Activated CD8-positive, alpha-beta T cell treated with anti-CD3 and anti-CD28 coated beads, Interleukin-2, amount 10 ng/mL, durations not matched to agents 7 days and 5 days (primary cell): ENCODE results near the gene PCDH9. TPM values are rescaled to one million over a fixed set of nuclear protein-coding genes. Genes with fewer than 3 reads are reported as not detected.

Experiments
- ATAC-seq: fragments of 150-1000 bp; cut with Tn5 transposase; one replicate; pipeline ENCODE4 v1.10.0; 2021; ENCODE audit warnings: moderate library complexity
- CTCF ChIA-PET: fragments of 350-600 bp; sonication (Branson Sonifier 250); formaldehyde crosslinking; loops from one replicate; lab custom pipeline; 2021; ENCODE audit warnings: antibody characterized with exemption; lab: Charles Lee
- POLR2A ChIA-PET: fragments of 350-600 bp; sonication (Branson Sonifier 250); formaldehyde crosslinking; loops from one replicate; lab custom pipeline; 2021; ENCODE audit warnings: antibody characterized with exemption; lab: Charles Lee
- DNase-seq: peaks from one replicate; pipeline ENCODE4 v3.0.0-alpha.2; 2020
- H3K27ac Mint-ChIP-seq: one replicate; pipeline ENCODE4 v1.8.0; 2021; ENCODE audit warnings: mild to moderate bottlenecking, mixed read lengths
- H3K27me3 Mint-ChIP-seq: one replicate; pipeline ENCODE4 v1.8.0; 2021; ENCODE audit warnings: low read depth, mixed read lengths
- H3K36me3 Mint-ChIP-seq: one replicate; pipeline ENCODE4 v1.8.0; 2021; ENCODE audit warnings: low read depth, mixed read lengths
- H3K4me1 Mint-ChIP-seq: one replicate; pipeline ENCODE4 v1.8.0; 2021; ENCODE audit warnings: low read depth, mixed read lengths
- H3K4me3 Mint-ChIP-seq: one replicate; pipeline ENCODE4 v1.8.0; 2021; ENCODE audit warnings: mild to moderate bottlenecking, mixed read lengths
- H3K9me3 Mint-ChIP-seq: one replicate; pipeline ENCODE4 v1.8.0; 2022; ENCODE audit warnings: mixed read lengths; ENCODE audit not compliant: insufficient read depth
- total RNA-seq, 2 experiments: library from RNA; stranded (reverse); gene quantifications; one replicate each; pipeline ENCODE4 v1.2.3, GENCODE V29; 2021

Gene PCDH9
- total RNA-seq, 2 experiments from 2014 or later = 0.08 to 0.13 TPM

GRCh38 chr13:66969291-66969690, 260.8 kb downstream of the PCDH9 start:
- H3K27me3 Mint-ChIP-seq = no peaks in the 10 kb centered on the region
- POLR2A ChIA-PET = no interaction called here

GRCh38 chr13:66967811-66968597, 262.1 kb downstream of the PCDH9 start:
- Mint-ChIP-seq H3K9me3 (no peaks in the 10 kb centered on the region), H3K36me3 (no peaks in the 10 kb centered on the region), H3K27ac (no peak overlapping the region), H3K27me3 (no peaks in the 10 kb centered on the region), H3K4me1 (no peaks in the 10 kb centered on the region), H3K4me3 (no peak overlapping the region)
- DNase-seq (no peak), ATAC-seq (no peak)
- ChIA-PET POLR2A (no interaction called here), CTCF (no interaction called here)

More at GRCh38 chr13:66969291-66969690, 260.8 kb downstream of the PCDH9 start:
- DNase-seq = no peak
- CTCF ChIA-PET = no interaction called here
- Mint-ChIP-seq H3K9me3 (no peaks in the 10 kb centered on the region), H3K27ac (no peak overlapping the region), H3K4me1 (no peaks in the 10 kb centered on the region), H3K36me3 (no peaks in the 10 kb centered on the region), H3K4me3 (no peak overlapping the region)
- ATAC-seq = no peak

DNA sequence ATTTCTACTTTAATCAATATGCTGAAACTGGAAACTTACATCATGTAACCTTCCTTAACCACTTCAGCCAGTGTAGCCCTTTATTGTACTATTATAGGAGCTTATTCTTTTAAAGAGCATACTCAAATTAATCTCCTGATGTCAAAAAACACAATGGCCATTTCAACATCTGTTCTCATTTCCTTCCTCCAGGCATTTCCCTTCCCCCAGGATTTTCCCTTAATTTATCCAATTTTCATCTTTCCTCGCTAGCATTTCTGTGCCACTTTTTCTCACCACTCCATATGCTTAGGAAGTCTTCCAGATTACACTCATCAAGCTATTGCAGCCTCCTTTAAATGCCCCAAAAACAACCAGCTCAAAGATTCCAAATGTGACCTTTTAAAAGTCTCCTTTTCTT, 265.0 kb downstream of the PCDH9 start:
- Mint-ChIP-seq H3K4me3 (no peak overlapping the region), H3K9me3 (no peaks in the 10 kb centered on the region), H3K36me3 (no peaks in the 10 kb centered on the region), H3K27ac (no peak overlapping the region), H3K4me1 (no peaks in the 10 kb centered on the region), H3K27me3 (no peaks in the 10 kb centered on the region)
- ATAC-seq (no peak), DNase-seq (no peak)
- CTCF ChIA-PET = no interaction called here
- POLR2A ChIA-PET = no interaction called here

DNA sequence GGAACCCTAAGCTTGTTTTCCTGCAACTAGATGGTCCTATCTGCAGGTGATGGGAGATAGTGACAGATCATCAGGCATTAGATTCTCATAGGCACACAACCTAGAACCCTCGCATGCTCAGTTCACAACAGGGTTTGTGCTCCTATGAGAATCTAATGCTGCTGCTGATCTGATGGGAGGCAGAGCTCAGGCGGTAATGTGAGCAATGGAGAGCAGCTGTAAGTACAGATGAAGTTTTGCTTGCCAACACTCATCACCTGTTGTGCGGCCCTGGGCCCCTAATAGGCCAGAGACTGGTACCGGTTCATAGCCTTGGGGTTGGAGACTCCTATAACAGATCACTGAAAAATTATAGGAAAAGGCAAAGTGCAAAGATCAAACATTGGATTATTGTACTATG, 267.2 kb downstream of the PCDH9 start:
- DNase-seq (no peak), ATAC-seq (no peak)
- H3K4me1 Mint-ChIP-seq = peaks cover under 1% of the 10 kb centered on the region
- ChIA-PET CTCF (no interaction called here), POLR2A (no interaction called here)
- no peak overlapping the region for H3K4me3 Mint-ChIP-seq
- H3K27me3 Mint-ChIP-seq = no peaks in the 10 kb centered on the region
- no peak overlapping the region for H3K27ac Mint-ChIP-seq
- H3K9me3 Mint-ChIP-seq = no peaks in the 10 kb centered on the region
- no peaks in the 10 kb centered on the region for H3K36me3 Mint-ChIP-seq

GRCh38 chr13:66958611-66959010, 271.5 kb downstream of the PCDH9 start:
- DNase-seq = no peak
- ChIA-PET POLR2A (no interaction called here), CTCF (no interaction called here)
- no peak overlapping the region for H3K27ac Mint-ChIP-seq
- H3K4me3 Mint-ChIP-seq = no peak overlapping the region
- H3K9me3 Mint-ChIP-seq = no peaks in the 10 kb centered on the region
- H3K4me1 Mint-ChIP-seq = peaks cover 2% of the 10 kb centered on the region
- ATAC-seq = no peak
- H3K27me3 Mint-ChIP-seq = no peaks in the 10 kb centered on the region
- H3K36me3 Mint-ChIP-seq = no peaks in the 10 kb centered on the region

DNA sequence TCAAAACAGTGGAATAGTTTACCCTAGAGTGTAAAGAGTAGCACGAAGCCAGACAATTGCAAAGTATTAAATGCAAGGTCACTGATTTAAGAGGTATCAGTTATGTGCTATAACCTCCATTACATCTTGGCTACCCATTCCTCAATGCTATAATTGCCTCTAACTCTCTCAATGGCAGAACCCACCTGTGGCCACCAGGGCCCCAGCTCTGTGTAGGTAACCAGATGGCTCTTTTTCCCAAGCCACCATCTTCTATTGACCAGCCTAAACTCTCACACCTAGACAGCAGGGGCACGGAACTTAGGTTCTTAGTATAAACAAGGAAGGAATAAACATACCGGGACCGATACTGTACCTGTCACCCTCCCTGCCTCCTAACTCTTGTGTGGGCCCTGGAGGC, 277.6 kb downstream of the PCDH9 start:
- POLR2A ChIA-PET = no interaction called here
- ATAC-seq = no peak

DNA sequence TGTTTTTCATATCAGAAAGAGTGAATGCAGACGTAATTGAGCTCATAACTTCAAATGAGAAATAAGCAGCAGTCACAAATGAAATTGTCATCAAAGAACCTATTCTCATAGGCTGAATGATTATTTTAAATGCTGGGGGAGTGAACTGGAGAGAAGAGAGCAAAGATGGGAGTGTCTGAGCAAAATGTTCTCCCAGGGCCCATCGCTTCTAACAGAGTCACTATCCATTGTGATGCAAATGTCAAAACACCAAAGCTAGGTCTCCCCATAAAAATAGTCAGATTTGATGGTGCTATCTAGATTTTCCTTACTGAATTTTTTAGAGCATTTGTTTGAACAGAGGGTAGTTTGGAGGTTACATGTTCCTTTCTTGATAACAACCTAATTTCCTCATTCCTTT, 278.7 kb downstream of the PCDH9 start:
- ATAC-seq = no peak
- no peak overlapping the region for H3K27ac Mint-ChIP-seq
- DNase-seq = no peak
- H3K4me1 Mint-ChIP-seq = no peaks in the 10 kb centered on the region
- H3K9me3 Mint-ChIP-seq = no peaks in the 10 kb centered on the region
- H3K4me3 Mint-ChIP-seq = no peak overlapping the region
- no peaks in the 10 kb centered on the region for H3K27me3 Mint-ChIP-seq
- ChIA-PET CTCF (no interaction called here), POLR2A (no interaction called here)
- no peaks in the 10 kb centered on the region for H3K36me3 Mint-ChIP-seq

More for the DNA sequence above, 277.6 kb downstream of the PCDH9 start:
- H3K27me3 Mint-ChIP-seq = no peaks in the 10 kb centered on the region
- no peak overlapping the region for H3K4me3 Mint-ChIP-seq
- no peaks in the 10 kb centered on the region for H3K9me3 Mint-ChIP-seq
- no peak for DNase-seq
- H3K27ac Mint-ChIP-seq = no peak overlapping the region
- CTCF ChIA-PET = no interaction called here
- H3K36me3 Mint-ChIP-seq = no peaks in the 10 kb centered on the region
- no peaks in the 10 kb centered on the region for H3K4me1 Mint-ChIP-seq

- no peak overlapping the region for H3K4me3 Mint-ChIP-seq
- no peaks in the 10 kb centered on the region for H3K27me3 Mint-ChIP-seq
- CTCF ChIA-PET = no interaction called here
- no peaks in the 10 kb centered on the region for H3K36me3 Mint-ChIP-seq
- POLR2A ChIA-PET = no interaction called here
- DNase-seq (no peak), ATAC-seq (no peak)
- no peak overlapping the region for H3K27ac Mint-ChIP-seq
- H3K4me1 Mint-ChIP-seq = no peaks in the 10 kb centered on the region
- no peaks in the 10 kb centered on the region for H3K9me3 Mint-ChIP-seq
Observed at GRCh38 chr13:66950666-66951065, 279.5 kb downstream of the PCDH9 start.

DNA sequence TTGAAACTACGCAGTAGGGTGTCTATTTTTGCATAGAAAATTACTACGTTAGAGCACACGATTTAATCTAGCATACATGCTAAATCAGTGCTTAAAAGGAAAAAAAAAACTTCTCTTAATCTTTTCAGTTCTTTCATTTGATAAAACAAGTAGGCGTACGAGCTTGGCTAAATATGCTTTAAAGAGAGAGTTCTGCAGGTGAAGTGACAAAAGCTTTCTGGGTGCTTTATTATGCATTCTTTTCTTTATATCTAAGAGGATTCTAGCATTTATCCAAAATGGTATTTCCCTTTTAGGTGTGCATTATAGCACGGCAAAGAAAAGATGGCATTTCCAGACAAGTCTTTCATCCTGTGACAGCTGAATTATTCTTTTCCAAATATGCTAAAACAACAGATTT, 281.2 kb downstream of the PCDH9 start:
- no peak overlapping the region for H3K27ac Mint-ChIP-seq
- no peak for DNase-seq
- no peak for ATAC-seq
- H3K36me3 Mint-ChIP-seq = no peaks in the 10 kb centered on the region
- CTCF ChIA-PET = no interaction called here
- H3K9me3 Mint-ChIP-seq = no peaks in the 10 kb centered on the region
- H3K27me3 Mint-ChIP-seq = no peaks in the 10 kb centered on the region
- POLR2A ChIA-PET = no interaction called here
- no peaks in the 10 kb centered on the region for H3K4me1 Mint-ChIP-seq
- no peak overlapping the region for H3K4me3 Mint-ChIP-seq

DNA sequence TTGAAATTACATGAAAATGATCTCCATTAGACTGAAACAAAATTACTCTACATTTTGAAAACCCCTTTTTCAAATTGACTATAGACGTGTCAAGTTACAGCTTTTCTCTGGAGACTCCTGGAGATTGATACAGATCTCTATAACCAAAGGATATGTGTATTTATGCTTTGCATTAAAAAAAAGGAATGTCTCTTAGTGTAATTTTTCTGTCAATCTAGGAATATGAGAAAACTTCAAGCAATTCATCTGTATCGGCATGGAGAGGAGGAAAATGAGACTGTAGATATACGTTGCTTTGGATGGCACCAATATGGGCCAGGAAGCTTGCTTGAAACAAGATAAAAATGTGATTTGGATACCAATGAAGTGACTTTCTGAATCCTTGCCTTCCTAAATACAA, 286.6 kb downstream of the PCDH9 start:
- Mint-ChIP-seq H3K4me1 (no peaks in the 10 kb centered on the region), H3K27me3 (no peaks in the 10 kb centered on the region), H3K27ac (no peak overlapping the region), H3K36me3 (no peaks in the 10 kb centered on the region), H3K4me3 (no peak overlapping the region), H3K9me3 (no peaks in the 10 kb centered on the region)
- DNase-seq (no peak), ATAC-seq (no peak)
- CTCF ChIA-PET = no interaction called here
- POLR2A ChIA-PET = no interaction called here

GRCh38 chr13:66940113-66940512, 290.0 kb downstream of the PCDH9 start:
- POLR2A ChIA-PET = no interaction called here
- no peak overlapping the region for H3K4me3 Mint-ChIP-seq
- H3K9me3 Mint-ChIP-seq = no peaks in the 10 kb centered on the region
- ATAC-seq = no peak
- no peaks in the 10 kb centered on the region for H3K36me3 Mint-ChIP-seq
- no peak overlapping the region for H3K27ac Mint-ChIP-seq
- no peaks in the 10 kb centered on the region for H3K4me1 Mint-ChIP-seq
- CTCF ChIA-PET = no interaction called here
- no peaks in the 10 kb centered on the region for H3K27me3 Mint-ChIP-seq
- no peak for DNase-seq

GRCh38 chr13:66937423-66937822, 292.7 kb downstream of the PCDH9 start:
- no peak for ATAC-seq
- no peaks in the 10 kb centered on the region for H3K27me3 Mint-ChIP-seq
- no peaks in the 10 kb centered on the region for H3K9me3 Mint-ChIP-seq
- no peaks in the 10 kb centered on the region for H3K4me1 Mint-ChIP-seq
- ChIA-PET POLR2A (no interaction called here), CTCF (no interaction called here)
- H3K36me3 Mint-ChIP-seq = no peaks in the 10 kb centered on the region
- no peak overlapping the region for H3K4me3 Mint-ChIP-seq
- H3K27ac Mint-ChIP-seq = no peak overlapping the region
- no peak for DNase-seq

GRCh38 chr13:66933994-66934393, 296.1 kb downstream of the PCDH9 start:
- ChIA-PET POLR2A (no interaction called here), CTCF (no interaction called here)
- H3K27ac Mint-ChIP-seq = no peak overlapping the region
- H3K4me1 Mint-ChIP-seq = no peaks in the 10 kb centered on the region
- H3K4me3 Mint-ChIP-seq = no peak overlapping the region
- no peaks in the 10 kb centered on the region for H3K36me3 Mint-ChIP-seq
- no peaks in the 10 kb centered on the region for H3K27me3 Mint-ChIP-seq
- ATAC-seq = no peak
- H3K9me3 Mint-ChIP-seq = no peaks in the 10 kb centered on the region
- no peak for DNase-seq
